Measurements from ENCODE around the gene LCN1.

DNA sequence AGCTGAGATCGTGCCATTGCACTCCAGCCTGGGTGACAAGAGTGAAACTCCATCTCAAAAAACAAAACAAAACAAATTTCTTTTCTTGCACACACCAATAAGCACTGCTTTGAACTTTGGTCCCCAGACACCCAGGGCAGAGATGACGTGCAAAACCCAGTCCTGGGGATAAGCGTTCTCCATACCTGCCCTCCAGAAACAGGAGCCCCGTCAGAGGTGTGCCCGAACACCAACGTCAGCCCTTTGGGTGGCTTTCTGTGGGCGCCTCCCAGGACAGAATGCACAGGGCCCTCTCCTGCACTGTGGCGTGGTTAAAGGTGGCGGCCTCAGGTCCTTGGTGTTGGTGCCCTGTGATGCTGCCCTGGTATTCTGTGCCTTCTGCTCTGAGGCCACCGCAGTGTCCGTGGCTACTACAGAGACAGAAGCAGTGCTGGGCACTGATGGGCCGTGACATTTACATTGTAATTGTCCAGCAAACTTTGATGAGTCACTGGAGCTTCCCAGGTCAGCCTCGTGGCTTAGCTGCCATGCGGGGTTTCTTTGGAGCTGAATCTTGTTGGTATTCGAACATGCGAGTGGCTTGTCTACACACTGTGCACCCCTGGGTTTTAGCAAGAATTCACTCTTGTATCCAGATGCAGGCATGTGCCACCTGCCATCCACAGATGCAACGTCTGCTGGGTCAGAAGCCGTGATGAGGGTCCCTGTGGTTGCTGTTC lies 31.9 kb upstream of the LCN1 start:
- TF ChIP-seq CTCF (IDR thresholded peaks at IDR 0.05) (no peak), POLR2A (IDR thresholded peaks at IDR 0.05) (no peak)

Measured in thyroid gland (tissue), 4 donors.